Transverse colon (tissue), 4 donors: Measurements from ENCODE around the gene MYO16. TPM values are rescaled to one million over a fixed set of nuclear protein-coding genes. Genes with fewer than 3 reads are reported as not detected.

Experiments
- DNase-seq: peaks from one replicate; pipeline ENCODE4 v3.0.0-alpha.2; 2019
- H3K27ac ChIP-seq, 4 donors: fragments of 200-600 bp; sonication (generic); 2 replicates each; pipeline ENCODE4 v1.5.1; 2016 to 2018; ENCODE audit warnings: inconsistent platforms in 4 of 4
- H3K27me3 ChIP-seq: fragments of 200-600 bp; sonication (generic); 2 replicates; pipeline ENCODE4 v1.5.1; 2017; ENCODE audit warnings: inconsistent platforms
- H3K36me3 ChIP-seq, 4 donors: fragments of 200-600 bp; sonication (generic); 2 replicates each; pipeline ENCODE4 v1.5.1; 2017 to 2019; ENCODE audit warnings: inconsistent platforms in 4 of 4
- H3K4me1 ChIP-seq, 4 donors: fragments of 200-600 bp; sonication (generic); 2 replicates each; pipeline ENCODE4 v1.5.1; 2017 to 2020; ENCODE audit warnings: inconsistent platforms in 4 of 4
- H3K4me3 ChIP-seq, 4 donors: fragments of 200-600 bp; sonication (generic); 1 replicate in 1 of 4; 2 replicates in 3 of 4; pipeline versions ENCODE4 v1.5.1 to v1.6.1; 2017 to 2019; ENCODE audit warnings: inconsistent platforms in 4 of 4
- H3K9me3 ChIP-seq, 2 donors: fragments of 200-600 bp; sonication (generic); 2 replicates each; pipeline ENCODE4 v1.5.1; 2017 to 2019; ENCODE audit warnings: inconsistent platforms in 2 of 2
- CTCF ChIP-seq, 5 experiments: fragments of 200-600 bp in 3 of 5; fragments of 450-650 bp in 2 of 5; sonication (generic) in 3 of 5; IDR thresholded peaks; 1 replicate in 2 of 5; 2 replicates in 3 of 5; pipeline ENCODE4 v1.5.1; 2016 to 2017; ENCODE audit warnings: antibody characterized with exemption in 5 of 5, inconsistent platforms in 3 of 5, mild to moderate bottlenecking in 2 of 5, moderate library complexity in 1 of 5
- EP300 ChIP-seq: sonication (generic); formaldehyde crosslinking; IDR thresholded peaks from one replicate; pipeline ENCODE4 v1.6.1; 2017; ENCODE audit warnings: antibody characterized with exemption, low read depth
- POLR2A ChIP-seq: fragments of 450-650 bp; IDR thresholded peaks from one replicate; pipeline ENCODE4 v1.6.1; 2016; ENCODE audit warnings: antibody characterized with exemption, mild to moderate bottlenecking, moderate library complexity
- POLR2AphosphoS5 ChIP-seq, 3 donors: sonication (generic); formaldehyde crosslinking; IDR thresholded peaks; one replicate each; pipeline ENCODE4 v1.6.1; 2016; ENCODE audit warnings: antibody characterized with exemption in 3 of 3
- WGBS, 2 donors: methylation state at CpG; one replicate each; pipeline ENCODE4 v1.1.5; 2018; ENCODE audit warnings: low coverage in 1 of 2; 5-methylcytosine and 5-hydroxymethylcytosine counted together
- in situ Hi-C, 4 donors: fragments of 200-750 bp; cut with MboI; loops; one replicate each; pipeline versions ENCODE4 v1.15.0 to v1.15.1; 2017; ENCODE audit warnings: low sequenced_read_pairs in 3 of 4, low pct_ligation_motif_present in 1 of 4, low pct_unique_long_range_greater_than_20kb in 1 of 4
- intact Hi-C: fragments of 100-400 bp; cut with DNase I; formaldehyde crosslinking; loops from one replicate; pipeline ENCODE4 v1.15.1; 2023; ENCODE audit warnings: low total_unique reads
- total RNA-seq, 4 donors: library from RNA; depleted of rRNA; stranded (reverse); fragments of >200 nt; gene quantifications; one replicate each; pipeline ENCODE4 v1.1.0, GENCODE V29; 2016

Gene MYO16
- total RNA-seq, 4 donors from 2014 or later, result under 0.01 to 3.4 TPM; not detected in 2

DNA sequence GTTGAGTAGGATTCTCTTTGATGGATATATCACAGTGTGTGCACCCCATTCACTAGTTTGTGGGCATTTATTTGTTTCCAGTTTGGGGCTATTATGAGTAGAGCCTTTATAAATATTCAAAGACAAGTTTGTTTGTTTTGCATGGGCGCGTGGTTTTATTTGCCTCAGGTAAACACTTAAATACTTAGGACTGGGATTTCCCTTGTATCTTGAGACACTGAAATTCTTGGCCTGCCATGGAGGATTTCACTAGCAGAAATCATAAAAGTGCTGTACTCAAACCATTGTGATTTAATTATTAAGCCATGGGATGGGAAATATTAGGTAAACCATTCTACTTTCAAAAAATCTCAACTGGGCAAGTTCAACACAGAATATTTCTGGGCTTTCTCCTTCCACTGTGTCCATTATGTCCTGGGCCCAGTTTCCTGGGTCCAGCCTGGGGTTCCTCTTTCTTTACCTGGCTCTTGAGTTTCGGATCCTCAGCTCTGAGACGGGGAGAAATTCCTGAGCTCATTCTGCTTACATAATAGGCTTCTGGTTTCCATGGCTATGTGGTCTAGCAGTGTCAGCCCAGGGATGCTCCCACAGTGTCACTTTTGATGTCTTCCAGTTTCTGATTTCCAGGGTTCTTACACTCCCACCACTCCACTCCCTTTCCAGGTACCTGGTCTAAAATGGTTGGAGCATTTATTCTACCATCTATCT lies 14.4 kb downstream of the MYO16 start:
- Histone ChIP-seq H3K4me1 (no peaks in the 10 kb centered on the region), H3K27me3 (no peaks in the 10 kb centered on the region), H3K4me3 (no peak overlapping the region), H3K27ac (no peak overlapping the region), H3K36me3 (no peaks in the 10 kb centered on the region), H3K9me3 (no peaks in the 10 kb centered on the region)
- 24 to 54% methylated on average over 4 of the region's 4 CpGs for WGBS, 2 donors
- TF ChIP-seq POLR2AphosphoS5 (IDR thresholded peaks at IDR 0.05) (no peak), CTCF (IDR thresholded peaks at IDR 0.05) (no peak), POLR2A (no peak), EP300 (no peak)
- DNase-seq, result no peak
- in situ Hi-C loops (no loop called here), intact Hi-C loops (no loop called here)

DNA sequence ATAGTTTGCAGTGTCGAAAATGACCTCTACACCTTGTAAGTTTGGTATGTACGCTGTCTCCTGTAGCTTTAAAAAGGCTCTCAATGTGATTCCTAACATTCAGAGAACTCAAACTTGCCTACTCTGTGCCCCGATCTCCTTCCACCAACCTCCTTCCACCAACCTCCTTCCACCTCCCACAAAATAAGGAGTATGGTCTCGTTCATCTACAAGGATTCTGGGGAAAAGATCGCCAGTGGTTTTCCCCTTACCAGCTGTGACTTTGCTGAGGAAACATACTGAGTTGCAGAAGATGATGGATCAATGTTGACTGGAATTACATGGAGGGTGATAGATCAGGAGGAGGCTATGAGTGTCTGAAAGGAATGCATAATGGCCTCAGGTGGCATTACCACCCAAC lies 16.0 kb downstream of the MYO16 start:
- Histone ChIP-seq H3K27me3 (no peaks in the 10 kb centered on the region), H3K36me3 (no peaks in the 10 kb centered on the region), H3K4me1 (no peaks in the 10 kb centered on the region), H3K9me3 (no peaks in the 10 kb centered on the region), H3K27ac (no peak overlapping the region), H3K4me3 (no peak overlapping the region)
- DNase-seq, result no peak
- 75% methylated on average over 5 of the region's 5 CpGs; no CpG with 5 or more reads in 1 of the 2 donors for WGBS, 2 donors
- in situ Hi-C loops, result no loop called here
- no peak for TF ChIP-seq POLR2A
- no peak for TF ChIP-seq EP300
- TF ChIP-seq CTCF (IDR thresholded peaks at IDR 0.05), result no peak
- TF ChIP-seq POLR2AphosphoS5 (IDR thresholded peaks at IDR 0.05), result no peak
- intact Hi-C loops, result no loop called here

- 67 to 68% methylated on average over 3 of the region's 3 CpGs for WGBS, 2 donors
- TF ChIP-seq POLR2AphosphoS5 (IDR thresholded peaks at IDR 0.05), result no peak
- no peak for TF ChIP-seq POLR2A
- H3K27ac ChIP-seq, result no peak overlapping the region
Observed at GRCh38 chr13:108650271-108650670, 20.9 kb downstream of the MYO16 start.

GRCh38 chr13:108656742-108657141 lies 27.3 kb downstream of the MYO16 start:
- Histone ChIP-seq H3K4me3 (no peak overlapping the region), H3K9me3 (no peaks in the 10 kb centered on the region), H3K27me3 (no peaks in the 10 kb centered on the region), H3K36me3 (no peaks in the 10 kb centered on the region), H3K27ac (no peak overlapping the region), H3K4me1 (no peaks in the 10 kb centered on the region)
- DNase-seq, result no peak
- intact Hi-C loops, result no loop called here
- TF ChIP-seq POLR2AphosphoS5 (IDR thresholded peaks at IDR 0.05) (no peak), CTCF (IDR thresholded peaks at IDR 0.05) (no peak), EP300 (no peak), POLR2A (no peak)
- in situ Hi-C loops, result no loop called here
- 86 to 87% methylated on average over 4 of the region's 4 CpGs for WGBS, 2 donors

More at GRCh38 chr13:108650271-108650670, 20.9 kb downstream of the MYO16 start:
- DNase-seq, result no peak
- intact Hi-C loops (no loop called here), in situ Hi-C loops (no loop called here)
- Histone ChIP-seq H3K36me3 (no peaks in the 10 kb centered on the region), H3K4me3 (no peak overlapping the region), H3K4me1 (no peaks in the 10 kb centered on the region), H3K27me3 (no peaks in the 10 kb centered on the region), H3K9me3 (no peaks in the 10 kb centered on the region)

- no peak overlapping the region for H3K27ac ChIP-seq
- H3K4me1 ChIP-seq, result no peaks in the 10 kb centered on the region
- TF ChIP-seq POLR2AphosphoS5 (IDR thresholded peaks at IDR 0.05) (no peak), EP300 (no peak)
- in situ Hi-C loops (no loop called here), intact Hi-C loops (no loop called here)
- H3K9me3 ChIP-seq, result no peaks in the 10 kb centered on the region
- no peak for DNase-seq
- no peaks in the 10 kb centered on the region for H3K27me3 ChIP-seq
- WGBS, 2 donors, result 85 to 100% methylated on average over 1 of the region's 1 CpG
- no peak overlapping the region for H3K4me3 ChIP-seq
- no peaks in the 10 kb centered on the region for H3K36me3 ChIP-seq
Observed at GRCh38 chr13:108657519-108657918, 28.1 kb downstream of the MYO16 start.
